Tibial nerve (tissue), 4 donors: ENCODE measurements around the gene TMC8.

ENCODE experiments used
- EP300 ChIP-seq, 2 donors: sonication (generic); formaldehyde crosslinking; IDR thresholded peaks; one replicate each; pipeline ENCODE4 v1.6.1; 2017; ENCODE audit warnings: antibody characterized with exemption in 2 of 2, mild to moderate bottlenecking in 1 of 2
- POLR2A ChIP-seq, 2 donors: fragments of 450-650 bp; IDR thresholded peaks; one replicate each; pipeline ENCODE4 v1.6.1; 2017; ENCODE audit warnings: antibody characterized with exemption in 2 of 2, mild to moderate bottlenecking in 2 of 2, moderate library complexity in 2 of 2
- TF ChIP-seq, protein P1 (sequence below), 5 experiments: fragments of 200-600 bp in 3 of 5; fragments of 450-650 bp in 2 of 5; sonication (generic) in 3 of 5; IDR thresholded peaks; one replicate each; pipeline ENCODE4 v1.5.1; 2016 to 2019; ENCODE audit warnings: antibody characterized with exemption in 5 of 5, mild to moderate bottlenecking in 3 of 5, moderate library complexity in 2 of 5

DNA sequence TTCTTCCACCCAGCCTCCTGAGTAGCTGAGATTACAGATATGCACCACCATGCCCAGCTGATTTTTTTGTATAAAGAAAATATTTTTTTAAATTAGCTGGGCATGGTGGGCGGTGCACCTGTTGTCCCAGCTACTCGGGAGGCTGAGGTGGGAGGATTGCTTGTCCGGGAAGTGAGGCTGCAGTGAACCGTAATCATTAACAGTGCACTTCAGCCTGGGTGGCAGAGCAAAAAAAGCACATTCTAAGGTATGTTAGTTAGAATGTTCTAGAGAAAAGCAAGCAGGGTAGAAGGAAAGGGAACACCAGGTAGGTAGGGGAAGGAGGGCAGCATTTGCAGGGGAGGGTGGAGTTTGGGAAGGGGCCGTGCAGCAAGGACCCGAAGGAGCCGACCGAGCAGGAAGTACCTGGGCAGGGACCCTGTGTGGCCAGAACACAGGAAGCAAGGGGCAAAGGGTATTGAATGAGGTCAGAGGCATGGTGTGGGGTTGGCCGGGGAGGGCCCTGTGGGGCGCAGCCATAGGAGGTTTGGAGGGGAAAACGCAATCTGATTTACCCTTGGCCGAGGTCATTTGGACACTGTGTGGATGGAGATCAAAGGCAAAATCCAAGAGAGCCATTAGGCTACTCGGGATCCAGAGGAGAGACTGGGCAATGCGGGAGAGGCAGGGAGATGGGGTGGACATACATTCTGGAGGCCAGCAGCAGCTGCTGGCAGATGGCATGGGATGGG is 17.9 kb downstream of the TMC8 start:
- TF ChIP-seq, protein P1, sequence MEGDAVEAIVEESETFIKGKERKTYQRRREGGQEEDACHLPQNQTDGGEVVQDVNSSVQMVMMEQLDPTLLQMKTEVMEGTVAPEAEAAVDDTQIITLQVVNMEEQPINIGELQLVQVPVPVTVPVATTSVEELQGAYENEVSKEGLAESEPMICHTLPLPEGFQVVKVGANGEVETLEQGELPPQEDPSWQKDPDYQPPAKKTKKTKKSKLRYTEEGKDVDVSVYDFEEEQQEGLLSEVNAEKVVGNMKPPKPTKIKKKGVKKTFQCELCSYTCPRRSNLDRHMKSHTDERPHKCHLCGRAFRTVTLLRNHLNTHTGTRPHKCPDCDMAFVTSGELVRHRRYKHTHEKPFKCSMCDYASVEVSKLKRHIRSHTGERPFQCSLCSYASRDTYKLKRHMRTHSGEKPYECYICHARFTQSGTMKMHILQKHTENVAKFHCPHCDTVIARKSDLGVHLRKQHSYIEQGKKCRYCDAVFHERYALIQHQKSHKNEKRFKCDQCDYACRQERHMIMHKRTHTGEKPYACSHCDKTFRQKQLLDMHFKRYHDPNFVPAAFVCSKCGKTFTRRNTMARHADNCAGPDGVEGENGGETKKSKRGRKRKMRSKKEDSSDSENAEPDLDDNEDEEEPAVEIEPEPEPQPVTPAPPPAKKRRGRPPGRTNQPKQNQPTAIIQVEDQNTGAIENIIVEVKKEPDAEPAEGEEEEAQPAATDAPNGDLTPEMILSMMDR (IDR thresholded peaks at IDR 0.05), result no peak
- TF ChIP-seq POLR2A (IDR thresholded peaks at IDR 0.05) (no peak), EP300 (IDR thresholded peaks at IDR 0.05) (no peak)
